GM21447 (cell line): Measurements from ENCODE around the gene CERS3.

Experiments
- ATAC-seq: cut with Tn5 transposase; IDR thresholded peaks from one replicate; pipeline ENCODE4 v1.9.1; 2021; ENCODE audit not compliant: unreplicated experiment

The CERS3 gene

DNA sequence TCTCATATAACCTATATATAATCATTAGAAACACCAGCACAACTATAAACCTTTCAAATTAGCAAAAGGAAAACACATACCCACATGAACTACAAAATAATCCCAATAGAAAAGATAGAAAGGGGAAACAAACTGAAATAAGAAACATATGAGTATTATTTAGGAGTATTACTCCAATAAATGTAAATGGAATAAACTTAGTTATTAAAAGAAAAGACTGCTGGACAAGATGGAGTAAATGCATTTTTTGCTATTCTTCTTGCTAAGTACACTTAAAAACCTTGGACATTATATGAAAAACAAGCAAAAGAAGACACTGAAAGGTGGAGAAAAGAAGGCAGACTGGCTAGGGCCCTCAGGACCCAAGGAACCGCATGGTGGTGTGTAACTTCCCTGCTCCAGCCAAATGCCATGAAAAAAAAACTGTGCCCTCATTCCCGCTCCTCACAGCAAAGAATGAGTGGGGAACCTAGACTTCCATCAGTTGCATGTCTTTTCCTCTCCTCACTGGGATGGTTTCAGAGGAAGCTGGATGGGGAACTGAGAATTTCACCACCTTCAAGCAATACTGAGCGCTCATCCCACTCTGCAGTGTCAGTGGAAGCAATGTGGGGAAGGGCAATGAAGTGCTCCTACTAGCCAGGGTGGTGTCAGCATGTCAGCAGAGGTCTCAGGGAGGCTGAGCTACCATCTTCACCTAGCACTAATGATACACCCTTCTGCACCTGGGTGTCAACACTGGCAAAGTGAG, 143.3 kb downstream of the CERS3 start:
- ATAC-seq, result no peak

DNA sequence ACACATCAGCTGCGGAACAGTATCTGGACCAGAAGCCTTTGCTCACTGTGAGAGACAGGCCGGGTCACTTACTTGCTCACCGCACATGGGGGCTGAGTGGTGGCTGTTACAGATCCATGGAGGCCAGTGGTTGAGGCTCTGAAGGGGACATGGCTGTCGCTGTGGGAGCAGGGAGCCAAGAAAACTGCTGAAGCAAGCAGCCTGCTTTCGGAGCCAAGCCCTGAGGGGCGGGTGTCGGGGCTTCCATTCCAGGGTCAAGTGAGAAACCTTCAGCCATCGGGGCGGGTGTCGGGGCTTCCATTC, 144.7 kb downstream of the CERS3 start:
- no peak for ATAC-seq

- ATAC-seq, result no peak
These were observed 145.2 kb downstream of the CERS3 start for GRCh38 chr15:100383302-100384107.

DNA sequence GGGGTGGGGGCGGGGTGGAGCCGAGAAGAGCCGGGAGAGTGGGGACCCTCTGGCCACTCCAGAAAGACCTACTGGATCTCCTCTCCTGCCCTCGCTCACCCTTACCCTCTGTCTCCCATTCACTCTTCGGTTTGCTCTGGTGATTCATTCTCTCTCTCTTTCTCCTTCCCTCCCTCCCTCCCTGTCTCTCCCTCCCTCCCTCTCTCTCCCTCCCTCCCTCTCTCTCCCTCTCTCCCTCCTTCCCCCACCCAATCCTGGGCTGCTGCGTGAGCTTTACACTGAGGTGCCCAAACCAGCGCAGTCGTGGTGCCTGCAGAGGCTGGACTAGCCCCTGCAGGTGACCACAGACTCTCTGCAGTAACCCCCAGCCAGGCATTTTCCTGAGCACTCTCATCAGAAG, 154.8 kb downstream of the CERS3 start:
- no peak for ATAC-seq

- no peak for ATAC-seq
These were observed 155.4 kb downstream of the CERS3 start for GRCh38 chr15:100373120-100373896.

- no peak for ATAC-seq
These were observed 156.0 kb downstream of the CERS3 start for GRCh38 chr15:100372739-100373119.

GRCh38 chr15:100355342-100355741, 173.4 kb downstream of the CERS3 start:
- ATAC-seq, result no peak

DNA sequence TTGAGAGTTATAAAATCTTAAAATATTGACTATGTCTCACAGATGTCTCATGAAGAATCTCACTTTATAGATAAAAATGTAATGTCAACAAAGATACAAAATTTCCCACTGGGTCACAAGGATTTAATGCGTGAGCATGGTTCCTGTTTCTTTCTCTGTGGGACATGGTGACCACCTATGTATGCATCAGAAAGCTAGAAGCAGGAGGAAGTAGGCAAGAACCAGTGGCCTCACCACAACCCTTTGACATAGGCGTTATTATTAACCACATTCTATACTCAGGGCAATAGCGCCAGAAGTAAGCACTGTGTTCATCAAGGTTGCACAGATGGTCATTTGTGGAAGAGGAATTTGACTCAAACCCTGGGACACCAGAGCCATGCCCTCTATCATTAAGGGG, 175.3 kb downstream of the CERS3 start:
- ATAC-seq, result no peak

- no peak for ATAC-seq
These were observed 178.1 kb downstream of the CERS3 start for GRCh38 chr15:100350434-100351226.
